ENCODE data around the gene DIAPH2.
"Not testable (repeated sequence)": the region's sequence is repeated elsewhere in the genome, so short reads cannot be mapped to it uniquely, and the experiment has no call there.

Gene DIAPH2

DNA sequence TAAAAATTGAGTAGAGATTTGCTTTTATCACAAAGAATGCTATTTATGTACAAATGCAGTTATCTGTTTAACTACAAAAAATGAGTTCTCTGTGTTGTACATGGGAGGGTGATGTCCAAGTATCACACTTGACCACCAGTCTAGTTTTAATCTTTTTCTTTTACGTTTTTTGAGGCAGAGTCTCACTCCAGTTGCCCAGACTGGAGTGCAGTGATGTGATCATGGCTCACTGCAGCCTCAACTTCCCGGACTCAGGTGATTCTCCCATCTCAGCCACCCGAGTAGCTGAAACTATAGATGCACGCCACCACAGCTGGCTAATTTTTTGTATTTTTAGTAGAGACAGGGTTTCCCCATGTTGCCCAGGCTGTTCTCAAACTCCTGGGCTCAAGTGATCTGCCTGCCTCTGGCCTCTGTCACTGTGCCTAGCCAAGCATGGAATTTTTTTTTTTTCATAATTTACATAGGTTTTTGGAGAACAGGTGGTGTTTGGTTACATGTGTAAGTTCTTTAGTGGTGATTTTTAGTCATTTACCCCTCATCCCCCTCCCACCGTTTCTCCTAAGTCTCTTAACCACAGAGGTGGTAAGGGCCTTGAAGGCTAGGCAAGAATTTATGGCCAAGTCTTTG is 151.1 kb downstream of the DIAPH2 start:
- DNase-seq (ENCODE audit: low read depth), result no peak
- TF ChIP-seq, protein P1, sequence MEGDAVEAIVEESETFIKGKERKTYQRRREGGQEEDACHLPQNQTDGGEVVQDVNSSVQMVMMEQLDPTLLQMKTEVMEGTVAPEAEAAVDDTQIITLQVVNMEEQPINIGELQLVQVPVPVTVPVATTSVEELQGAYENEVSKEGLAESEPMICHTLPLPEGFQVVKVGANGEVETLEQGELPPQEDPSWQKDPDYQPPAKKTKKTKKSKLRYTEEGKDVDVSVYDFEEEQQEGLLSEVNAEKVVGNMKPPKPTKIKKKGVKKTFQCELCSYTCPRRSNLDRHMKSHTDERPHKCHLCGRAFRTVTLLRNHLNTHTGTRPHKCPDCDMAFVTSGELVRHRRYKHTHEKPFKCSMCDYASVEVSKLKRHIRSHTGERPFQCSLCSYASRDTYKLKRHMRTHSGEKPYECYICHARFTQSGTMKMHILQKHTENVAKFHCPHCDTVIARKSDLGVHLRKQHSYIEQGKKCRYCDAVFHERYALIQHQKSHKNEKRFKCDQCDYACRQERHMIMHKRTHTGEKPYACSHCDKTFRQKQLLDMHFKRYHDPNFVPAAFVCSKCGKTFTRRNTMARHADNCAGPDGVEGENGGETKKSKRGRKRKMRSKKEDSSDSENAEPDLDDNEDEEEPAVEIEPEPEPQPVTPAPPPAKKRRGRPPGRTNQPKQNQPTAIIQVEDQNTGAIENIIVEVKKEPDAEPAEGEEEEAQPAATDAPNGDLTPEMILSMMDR (IDR thresholded peaks at IDR 0.05; ENCODE audit: control insufficient read depth, insufficient read depth, low read depth, low read length, missing control alignments), result no peak
- H3K4me3 ChIP-seq (ENCODE audit: control insufficient read depth, low read depth, low read length), result no peak overlapping the region

DNA sequence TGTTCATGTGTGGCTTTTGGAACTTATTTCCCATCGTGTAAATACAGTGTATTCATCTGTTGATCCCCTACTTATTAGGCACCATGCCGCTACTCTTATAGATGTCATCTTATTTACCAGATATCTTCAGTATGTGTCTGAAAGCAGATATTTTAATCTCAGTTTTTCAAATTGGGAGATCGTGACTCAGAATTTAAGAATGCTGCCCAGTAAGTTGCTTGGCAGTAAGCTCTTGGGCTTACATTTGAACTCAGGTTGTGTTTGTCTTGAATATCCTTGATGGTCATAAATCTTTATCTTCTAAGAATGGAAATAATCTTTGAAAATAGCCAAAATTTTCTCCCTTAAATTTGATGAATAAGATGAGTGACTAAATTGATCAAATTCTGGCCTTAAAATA is 153.2 kb downstream of the DIAPH2 start:
- TF ChIP-seq, protein P1 (IDR thresholded peaks at IDR 0.05; ENCODE audit: control insufficient read depth, insufficient read depth, low read depth, low read length, missing control alignments), result no peak
- no peak for DNase-seq (ENCODE audit: low read depth)
- H3K4me3 ChIP-seq (ENCODE audit: control insufficient read depth, low read depth, low read length), result no peak overlapping the region

GRCh38 chrX:96838537-96838936 is 153.9 kb downstream of the DIAPH2 start:
- no peak for DNase-seq (ENCODE audit: low read depth)
- TF ChIP-seq, protein P1 (IDR thresholded peaks at IDR 0.05; ENCODE audit: control insufficient read depth, insufficient read depth, low read depth, low read length, missing control alignments), result no peak
- no peak overlapping the region for H3K4me3 ChIP-seq (ENCODE audit: control insufficient read depth, low read depth, low read length)

DNA sequence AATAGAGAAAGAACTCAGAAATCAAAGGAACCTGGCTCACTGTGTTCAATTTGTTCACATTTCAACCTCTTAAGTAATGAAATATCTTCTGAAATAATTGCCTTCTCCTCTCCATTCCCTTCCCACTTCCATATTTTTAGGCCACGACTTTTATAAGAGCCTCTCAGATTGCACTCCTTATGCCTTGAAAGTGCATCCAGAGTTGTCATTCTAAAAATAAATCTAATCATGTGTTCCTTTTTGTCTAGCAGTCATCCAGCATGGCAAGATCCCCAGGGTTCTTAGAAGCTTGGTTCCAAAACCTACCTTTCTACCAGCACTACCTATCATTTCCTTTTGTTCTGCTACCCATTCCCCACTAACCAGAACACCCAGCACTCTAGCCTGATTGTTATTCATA is 156.7 kb downstream of the DIAPH2 start:
- TF ChIP-seq, protein P1 (IDR thresholded peaks at IDR 0.05; ENCODE audit: control insufficient read depth, insufficient read depth, low read depth, low read length, missing control alignments), result no peak
- DNase-seq (ENCODE audit: low read depth), result no peak
- H3K4me3 ChIP-seq (ENCODE audit: control insufficient read depth, low read depth, low read length), result no peak overlapping the region

DNA sequence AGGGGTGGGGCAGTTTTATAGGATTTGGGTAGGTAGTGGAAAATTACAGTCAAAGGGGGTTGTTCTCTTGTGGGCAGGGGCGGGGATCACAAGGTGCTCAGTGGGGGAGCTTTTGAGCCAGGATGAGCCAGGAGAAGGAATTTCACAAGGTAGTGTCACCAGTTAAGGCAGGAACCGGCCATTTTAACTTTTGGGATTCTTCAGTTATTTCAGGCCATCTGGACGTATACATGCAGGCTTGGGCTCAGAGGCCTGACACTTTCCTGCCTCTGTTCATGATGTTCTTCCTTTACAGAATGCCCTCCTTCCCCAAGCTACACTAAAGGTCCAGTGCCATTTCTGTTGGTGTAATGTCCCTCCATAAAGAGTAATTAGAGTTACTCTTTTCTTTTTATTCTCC is 157.2 kb downstream of the DIAPH2 start:
- not testable (repeated sequence) for H3K4me3 ChIP-seq (ENCODE audit: control insufficient read depth, low read depth, low read length)

GRCh38 chrX:96843566-96843965 is 158.9 kb downstream of the DIAPH2 start:
- TF ChIP-seq, protein P1 (IDR thresholded peaks at IDR 0.05; ENCODE audit: control insufficient read depth, insufficient read depth, low read depth, low read length, missing control alignments), result peak; percentile 28
- DNase-seq (ENCODE audit: low read depth), result no peak
- H3K4me3 ChIP-seq (ENCODE audit: control insufficient read depth, low read depth, low read length), result no peak overlapping the region

More for the DNA sequence above, 157.2 kb downstream of the DIAPH2 start:
- not testable (repeated sequence) for DNase-seq (ENCODE audit: low read depth)

GRCh38 chrX:96846841-96847240 is 162.2 kb downstream of the DIAPH2 start:
- no peak overlapping the region for H3K4me3 ChIP-seq (ENCODE audit: control insufficient read depth, low read depth, low read length)
- TF ChIP-seq, protein P1 (IDR thresholded peaks at IDR 0.05; ENCODE audit: control insufficient read depth, insufficient read depth, low read depth, low read length, missing control alignments), result no peak
- no peak for DNase-seq (ENCODE audit: low read depth)

DNA sequence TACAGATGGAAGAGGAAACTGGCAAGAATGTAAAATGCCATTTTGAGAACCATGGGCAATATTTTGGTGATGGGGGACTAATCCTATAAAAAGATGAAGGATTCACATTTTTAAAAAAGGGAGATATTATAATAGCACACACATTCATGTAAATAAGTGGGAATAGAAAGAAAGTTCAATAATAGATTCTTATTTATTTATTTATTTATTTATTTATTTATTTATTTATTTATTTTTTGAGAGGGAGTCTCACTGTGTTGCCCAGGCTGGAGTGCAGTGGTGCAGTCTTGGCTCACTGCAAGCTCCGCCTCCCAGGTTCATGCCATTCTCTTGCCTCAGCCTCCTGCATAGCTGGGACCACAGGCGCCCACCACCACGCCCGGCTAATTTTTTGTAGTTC is 174.8 kb downstream of the DIAPH2 start:
- H3K4me3 ChIP-seq (ENCODE audit: control insufficient read depth, low read depth, low read length); DNase-seq (ENCODE audit: low read depth): not testable (repeated sequence)
